Keratinocyte (primary cell): ENCODE results near the gene PJA1. TPM values are rescaled to one million over a fixed set of nuclear protein-coding genes. Genes with fewer than 3 reads are reported as not detected.

ENCODE experiments used
- DNase-seq: peaks from one replicate; pipeline ENCODE4 v3.0.0-alpha.2; 2011; ENCODE audit warnings: low read depth, missing footprints, low spot score
- FAIRE-seq: peaks from 2 replicates; lab custom pipeline; 2011; peaks lifted over from hg19 to GRCh38; lab: Jason Lieb, UNC
- H2AFZ ChIP-seq: 2 replicates; pipeline ENCODE4 v1.6.0; 2012; ENCODE audit warnings: low read length, control low read depth, inconsistent platforms; ENCODE audit not compliant: control insufficient read depth
- H3K27ac ChIP-seq: 2 replicates; pipeline ENCODE4 v1.5.1; 2011; ENCODE audit warnings: low read length; ENCODE audit not compliant: control insufficient read depth, insufficient read depth
- H3K27me3 ChIP-seq: 3 replicates; pipeline ENCODE4 v1.6.0; 2011; ENCODE audit warnings: low read length; ENCODE audit not compliant: control insufficient read depth, insufficient read depth; ENCODE audit errors: extremely low read depth
- H3K36me3 ChIP-seq, 2 experiments: 2 replicates in 1 of 2; 3 replicates in 1 of 2; pipeline ENCODE4 v1.5.1; 2011; ENCODE audit warnings: low read length in 2 of 2, mild to moderate bottlenecking in 1 of 2; ENCODE audit not compliant: control insufficient read depth in 2 of 2, insufficient read depth in 2 of 2; ENCODE audit errors: extremely low read depth in 1 of 2
- H3K4me1 ChIP-seq: 3 replicates; pipeline ENCODE4 v1.5.1; 2011; ENCODE audit warnings: low read length; ENCODE audit not compliant: control insufficient read depth, insufficient read depth; ENCODE audit errors: extremely low read depth
- H3K4me2 ChIP-seq: 3 replicates; pipeline ENCODE4 v1.6.0; 2011; ENCODE audit warnings: low read depth, low read length; ENCODE audit not compliant: control insufficient read depth, insufficient read depth; ENCODE audit errors: extremely low read depth
- H3K4me3 ChIP-seq, 3 experiments: fragments of 200-600 bp in 1 of 3; sonication (generic) in 1 of 3; 2 replicates in 2 of 3; 3 replicates in 1 of 3; pipeline ENCODE4 v1.5.1; 2011 to 2016; ENCODE audit warnings: low read length in 3 of 3, mild to moderate bottlenecking in 3 of 3, control low read depth in 2 of 3, inconsistent platforms in 1 of 3, low read depth in 1 of 3, mixed read lengths in 1 of 3, mixed run types in 1 of 3, moderate library complexity in 1 of 3; ENCODE audit not compliant: control insufficient read depth in 2 of 3, insufficient read depth in 2 of 3; ENCODE audit errors: extremely low read depth in 1 of 3
- H3K79me2 ChIP-seq: 2 replicates; pipeline ENCODE4 v1.6.0; 2012; ENCODE audit warnings: low read length; ENCODE audit not compliant: control insufficient read depth, insufficient read depth
- H3K9ac ChIP-seq: 3 replicates; pipeline ENCODE4 v1.6.0; 2011; ENCODE audit warnings: low read length; ENCODE audit not compliant: control insufficient read depth, insufficient read depth; ENCODE audit errors: extremely low read depth
- H3K9me1 ChIP-seq: 3 replicates; pipeline ENCODE4 v1.6.0; 2011; ENCODE audit warnings: low read length; ENCODE audit not compliant: control insufficient read depth, insufficient read depth; ENCODE audit errors: extremely low read depth
- H3K9me3 ChIP-seq: 2 replicates; pipeline ENCODE4 v1.5.1; 2012; ENCODE audit warnings: low read depth, low read length; ENCODE audit not compliant: control insufficient read depth
- H4K20me1 ChIP-seq: 3 replicates; pipeline ENCODE4 v1.6.0; 2011; ENCODE audit warnings: low read length; ENCODE audit not compliant: control insufficient read depth, insufficient read depth; ENCODE audit errors: extremely low read depth
- EZH2 ChIP-seq: IDR thresholded peaks from one replicate; pipeline ENCODE4 v1.6.1; 2012; ENCODE audit warnings: inconsistent platforms, mild to moderate bottlenecking, low read length, moderate library complexity
- dilution Hi-C: fragments of 300-500 bp; cut with MboI; formaldehyde crosslinking; loops from one replicate; pipeline ENCODE4 v1.7.0; 2020; ENCODE audit warnings: low sequenced_read_pairs; ENCODE audit not compliant: extremely low pct_ligation_motif_present
- polyA plus RNA-seq, 5 experiments: library from polyadenylated mRNA; depleted of rRNA in 3 of 5; stranded (reverse) in 3 of 5; stranded (forward) in 1 of 5; unstranded in 1 of 5; fragments of >200 nt; gene quantifications; 1 replicate in 1 of 5; 2 replicates in 3 of 5; 3 replicates in 1 of 5; pipeline versions ENCODE4 v1.2.1 to v1.2.3, GENCODE V29; 2011 to 2012; ENCODE audit warnings: missing spikeins in 2 of 5, low read depth in 1 of 5, low replicate concordance in 1 of 5
- TF ChIP-seq, protein P1 (sequence below), 3 experiments: IDR thresholded peaks in 1 of 3; conservative IDR thresholded peaks in 1 of 3; optimal IDR thresholded peaks in 1 of 3; 2 replicates in 2 of 3; 3 replicates in 1 of 3; pipeline versions ENCODE3 to v1.5.1; 2011; ENCODE audit warnings: low read length in 3 of 3, mild to moderate bottlenecking in 3 of 3, moderate library complexity in 2 of 3, control low read depth in 1 of 3, inconsistent platforms in 1 of 3; ENCODE audit not compliant: insufficient read depth in 2 of 3; ENCODE audit errors: extremely low read depth in 1 of 3

The PJA1 gene
- polyA plus RNA-seq, 1 donor (not counting 4 experiments of a cell fraction or from before 2014, with no cell fraction given): 19.2 TPM

DNA sequence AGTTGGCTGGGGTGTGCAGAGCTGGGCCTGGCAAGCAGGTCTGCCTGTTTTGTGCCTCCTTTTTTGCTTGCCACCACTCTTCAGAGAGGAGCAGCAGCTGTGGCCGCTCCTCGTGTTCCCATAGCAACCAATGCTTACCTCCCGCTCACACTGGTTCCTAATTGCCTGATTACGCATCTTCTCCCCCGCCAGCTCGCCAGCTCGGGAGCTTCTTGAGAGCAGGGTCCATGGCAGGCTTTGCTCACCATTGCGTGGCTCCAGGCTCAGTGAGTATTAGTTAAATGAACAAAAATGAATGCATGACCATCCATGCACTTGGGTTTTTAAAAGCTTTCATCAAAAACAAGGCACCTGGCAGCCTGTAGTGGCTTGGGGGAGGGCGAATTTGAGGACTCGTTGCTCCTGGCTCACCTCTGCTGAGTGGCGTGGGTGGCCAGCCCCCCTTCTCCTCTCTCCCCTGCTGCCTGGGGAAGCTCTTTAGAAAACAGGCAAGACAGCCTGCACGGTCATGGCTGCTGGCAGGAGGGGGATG is 14.2 kb upstream of the PJA1 start:
- Histone ChIP-seq H3K79me2 (no peaks in the 10 kb centered on the region), H3K4me3 (no peak overlapping the region), H3K9me3 (no peaks in the 10 kb centered on the region), H3K9ac (no peak overlapping the region), H3K27ac (no peak overlapping the region), H3K4me2 (no peak overlapping the region), H2AFZ (no peak overlapping the region), H3K36me3 (no peaks in the 10 kb centered on the region), H3K9me1 (no peaks in the 10 kb centered on the region), H3K27me3 (peaks cover 8% of the 10 kb centered on the region), H3K4me1 (no peaks in the 10 kb centered on the region), H4K20me1 (no peaks in the 10 kb centered on the region)
- no peak for TF ChIP-seq EZH2
- TF ChIP-seq, protein P1, sequence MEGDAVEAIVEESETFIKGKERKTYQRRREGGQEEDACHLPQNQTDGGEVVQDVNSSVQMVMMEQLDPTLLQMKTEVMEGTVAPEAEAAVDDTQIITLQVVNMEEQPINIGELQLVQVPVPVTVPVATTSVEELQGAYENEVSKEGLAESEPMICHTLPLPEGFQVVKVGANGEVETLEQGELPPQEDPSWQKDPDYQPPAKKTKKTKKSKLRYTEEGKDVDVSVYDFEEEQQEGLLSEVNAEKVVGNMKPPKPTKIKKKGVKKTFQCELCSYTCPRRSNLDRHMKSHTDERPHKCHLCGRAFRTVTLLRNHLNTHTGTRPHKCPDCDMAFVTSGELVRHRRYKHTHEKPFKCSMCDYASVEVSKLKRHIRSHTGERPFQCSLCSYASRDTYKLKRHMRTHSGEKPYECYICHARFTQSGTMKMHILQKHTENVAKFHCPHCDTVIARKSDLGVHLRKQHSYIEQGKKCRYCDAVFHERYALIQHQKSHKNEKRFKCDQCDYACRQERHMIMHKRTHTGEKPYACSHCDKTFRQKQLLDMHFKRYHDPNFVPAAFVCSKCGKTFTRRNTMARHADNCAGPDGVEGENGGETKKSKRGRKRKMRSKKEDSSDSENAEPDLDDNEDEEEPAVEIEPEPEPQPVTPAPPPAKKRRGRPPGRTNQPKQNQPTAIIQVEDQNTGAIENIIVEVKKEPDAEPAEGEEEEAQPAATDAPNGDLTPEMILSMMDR (optimal IDR thresholded peaks at IDR 0.05 in 1 of 3, IDR thresholded peaks at IDR 0.05 in 1 of 3, conservative IDR thresholded peaks at IDR 0.05 in 1 of 3; ENCODE audit: extremely low read depth in 1 of 3, insufficient read depth in 2 of 3, low read length in 3 of 3): no peak
- FAIRE-seq (no peak), DNase-seq (no peak)
- dilution Hi-C loops: no loop called here

DNA sequence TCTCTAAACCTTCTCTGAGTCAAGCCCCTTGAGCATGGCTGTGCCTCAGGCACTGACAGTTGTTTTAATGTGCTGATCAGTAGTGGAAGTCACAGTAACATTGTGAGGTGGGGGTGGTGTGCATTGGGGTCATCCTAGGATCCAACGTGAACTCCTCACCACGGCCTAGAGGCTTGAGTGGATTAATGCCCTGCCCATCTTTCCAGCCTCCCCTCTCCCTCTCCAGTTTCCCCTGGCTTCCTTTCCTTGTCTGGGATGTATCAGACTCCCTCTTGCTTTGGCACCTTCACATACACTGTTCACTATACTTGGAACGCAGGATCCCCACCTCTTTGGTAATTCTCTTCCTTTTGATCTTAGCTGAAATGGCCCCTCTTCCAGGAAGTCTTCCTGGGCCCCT is 13.3 kb upstream of the PJA1 start:
- no peak for TF ChIP-seq EZH2
- TF ChIP-seq, protein P1 (optimal IDR thresholded peaks at IDR 0.05 in 1 of 3, IDR thresholded peaks at IDR 0.05 in 1 of 3, conservative IDR thresholded peaks at IDR 0.05 in 1 of 3; ENCODE audit: extremely low read depth in 1 of 3, insufficient read depth in 2 of 3, low read length in 3 of 3): no peak
- Histone ChIP-seq H3K4me2 (no peak overlapping the region), H3K79me2 (no peaks in the 10 kb centered on the region), H3K9ac (no peak overlapping the region), H3K4me3 (no peak overlapping the region), H4K20me1 (no peaks in the 10 kb centered on the region), H3K27ac (no peak overlapping the region), H3K9me1 (no peaks in the 10 kb centered on the region), H3K9me3 (no peaks in the 10 kb centered on the region), H3K36me3 (no peaks in the 10 kb centered on the region), H2AFZ (no peak overlapping the region), H3K4me1 (no peaks in the 10 kb centered on the region), H3K27me3 (peaks cover 8% of the 10 kb centered on the region)
- no peak for DNase-seq
- dilution Hi-C loops: no loop called here
- no peak for FAIRE-seq
